ENCODE data around the gene CLEC12A.
"Not testable (repeated sequence)": the region's sequence is repeated elsewhere in the genome, so short reads cannot be mapped to it uniquely, and the experiment has no call there.

Gene CLEC12A

DNA sequence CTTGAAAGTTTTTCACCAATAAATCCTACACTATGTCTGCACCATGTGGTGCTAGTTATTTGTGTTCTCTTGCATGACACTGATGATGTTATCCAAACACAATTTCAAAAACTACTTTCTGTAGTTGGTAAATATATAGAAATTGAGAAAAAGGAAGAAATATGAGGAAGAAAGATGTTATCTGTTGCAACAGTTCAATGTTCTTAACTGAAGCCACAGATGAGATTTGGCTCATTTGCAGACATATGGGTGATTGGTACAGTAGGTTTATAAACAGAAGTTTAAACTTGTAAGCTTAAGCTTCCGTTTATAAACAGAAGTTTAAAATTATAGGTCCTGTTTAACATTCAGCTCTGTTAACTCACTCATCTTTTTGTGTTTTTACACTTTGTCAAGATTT is at the start of gene CLEC12A:
Gene CLEC12A, plus strand, starts transcription at position 229 of the 400 bp plus-strand sequence. CDS start 188 bp downstream, outside the sequence.
- DNase-seq (ENCODE audit: low read depth in 2 of 2) = no peak

DNA sequence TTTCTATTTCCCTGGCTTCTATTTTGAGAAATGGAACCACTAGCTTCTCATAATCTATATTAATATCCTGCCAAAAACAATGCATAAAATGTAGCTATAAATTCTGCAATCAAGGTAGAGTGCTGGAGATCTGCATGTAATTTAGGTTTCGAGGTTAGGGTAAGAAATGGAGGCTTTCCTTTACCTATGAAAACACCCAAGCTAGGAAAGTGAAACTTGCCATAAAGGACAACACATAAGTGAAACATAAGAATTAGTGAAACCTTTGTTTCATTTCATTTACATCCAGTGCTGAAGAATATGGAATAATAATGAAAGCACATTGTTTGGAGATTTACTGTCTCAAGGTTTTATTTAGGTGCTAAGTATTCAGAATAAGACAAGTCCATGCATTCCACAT is 48.8 kb upstream of the CLEC12A start:
- DNase-seq (ENCODE audit: low read depth in 2 of 2) = no peak

DNA sequence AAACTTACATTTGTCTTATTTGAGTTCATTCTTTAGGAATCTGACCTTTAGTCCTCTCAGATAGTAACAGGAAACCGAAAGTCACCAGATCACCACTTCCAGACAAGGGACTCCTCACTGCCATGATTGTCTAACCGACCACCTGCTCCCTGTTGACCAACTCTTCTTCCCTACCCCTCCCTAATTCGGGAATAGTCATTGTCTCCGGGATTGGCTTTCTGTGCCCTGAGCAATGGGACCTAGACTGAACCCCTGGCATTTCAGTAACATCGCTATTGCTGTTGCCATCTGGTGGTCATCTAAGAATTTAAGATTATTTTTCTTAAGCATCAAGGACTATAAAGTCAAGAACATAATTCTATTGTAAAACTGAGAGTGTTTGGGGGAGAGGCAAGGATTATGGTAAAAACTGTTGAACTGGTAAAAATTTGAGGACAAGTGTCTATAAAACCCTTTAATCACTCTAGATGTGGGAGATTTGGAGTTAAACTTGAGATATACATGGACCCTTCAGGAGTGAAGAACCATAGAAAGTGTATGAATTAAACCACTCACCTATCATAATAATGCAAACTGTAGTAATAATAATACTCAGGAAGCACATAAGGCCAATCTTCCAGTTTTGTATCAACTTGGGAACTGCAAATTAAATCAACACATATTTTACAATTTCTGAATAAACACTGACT is 45.4 kb upstream of the CLEC12A start:
- DNase-seq (ENCODE audit: low read depth in 2 of 2) = no peak

DNA sequence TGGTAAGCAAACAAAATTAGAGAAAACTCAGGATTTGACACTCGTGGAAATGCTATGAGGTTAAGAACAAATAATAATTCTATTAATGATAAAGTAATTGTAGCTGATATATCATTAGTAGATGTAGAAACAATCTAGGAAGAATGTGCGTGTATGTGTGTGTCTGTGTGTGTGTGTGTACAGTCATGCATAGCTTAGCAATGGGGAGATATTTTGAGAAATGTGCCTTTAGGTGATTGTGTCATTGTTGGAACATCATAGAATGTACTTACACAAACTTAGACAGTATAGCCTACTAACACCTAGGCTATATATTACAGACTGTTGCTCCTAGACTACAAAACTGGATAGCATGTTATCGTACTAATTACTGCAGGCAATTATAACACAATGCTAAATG is 44.3 kb upstream of the CLEC12A start:
- DNase-seq (ENCODE audit: low read depth in 2 of 2) = no peak

DNA sequence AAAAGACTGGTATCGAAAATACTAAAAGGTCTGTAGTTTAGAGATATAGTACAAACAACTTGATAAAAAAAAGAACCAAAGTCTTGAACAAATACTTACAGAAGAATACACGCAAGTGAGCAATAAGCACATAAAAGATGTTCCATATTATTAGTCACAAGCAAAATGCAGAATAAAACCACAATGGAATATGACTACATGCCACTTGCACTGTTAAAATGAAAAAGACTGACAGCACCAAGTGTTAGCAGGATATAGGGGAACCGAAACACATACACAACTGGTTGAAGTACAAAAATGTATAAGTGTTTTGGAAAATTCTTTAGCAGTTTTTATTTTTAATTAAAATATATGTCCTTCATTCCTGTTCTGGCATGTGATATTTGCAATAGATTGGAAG is 42.6 kb upstream of the CLEC12A start:
- DNase-seq (ENCODE audit: low read depth in 2 of 2) = no peak

DNA sequence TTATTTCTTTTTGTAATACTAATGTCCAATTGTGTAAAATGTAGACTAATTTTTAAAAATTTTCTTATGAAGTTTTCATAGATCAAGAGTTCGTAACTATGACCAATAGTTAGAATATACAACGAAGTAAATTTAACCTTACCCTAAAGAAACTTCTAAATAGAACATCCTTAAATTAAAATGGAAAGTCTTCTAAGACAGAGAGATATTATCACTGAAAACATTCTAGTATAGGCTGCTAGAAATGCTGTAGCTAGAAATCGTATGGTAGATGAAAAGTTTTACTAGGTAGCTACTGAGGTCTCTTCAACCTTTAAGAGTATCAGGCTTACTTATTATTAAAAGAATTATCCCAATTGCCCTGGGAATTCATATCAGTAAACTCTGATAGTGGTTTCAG is 40.0 kb upstream of the CLEC12A start:
- no peak for DNase-seq (ENCODE audit: low read depth in 2 of 2)

DNA sequence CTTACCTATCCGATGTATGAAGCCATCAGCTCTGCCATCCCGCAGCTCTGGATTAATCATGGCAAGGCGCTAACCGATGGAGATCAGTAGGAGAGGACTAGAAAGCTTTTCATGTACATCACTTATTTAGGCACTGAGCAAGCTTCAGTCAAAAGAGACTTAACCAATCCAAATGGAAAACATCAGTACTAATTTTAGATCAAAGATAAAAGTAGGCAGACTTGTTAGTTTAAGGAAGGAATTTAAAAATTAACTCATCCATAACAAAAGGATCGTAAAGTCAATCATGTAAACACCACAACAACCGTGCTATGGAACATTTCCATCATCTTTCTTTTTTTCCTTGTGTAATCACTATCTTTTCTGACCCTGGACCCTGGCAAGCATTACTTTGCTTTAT is 38.9 kb upstream of the CLEC12A start, which contains the start of gene CLEC2A:
Gene CLEC2A, minus strand, starts transcription at position 101 of the 400 bp plus-strand sequence. Its CDS starts 41 bp downstream, at position 60.
- no peak for DNase-seq (ENCODE audit: low read depth in 2 of 2)

DNA sequence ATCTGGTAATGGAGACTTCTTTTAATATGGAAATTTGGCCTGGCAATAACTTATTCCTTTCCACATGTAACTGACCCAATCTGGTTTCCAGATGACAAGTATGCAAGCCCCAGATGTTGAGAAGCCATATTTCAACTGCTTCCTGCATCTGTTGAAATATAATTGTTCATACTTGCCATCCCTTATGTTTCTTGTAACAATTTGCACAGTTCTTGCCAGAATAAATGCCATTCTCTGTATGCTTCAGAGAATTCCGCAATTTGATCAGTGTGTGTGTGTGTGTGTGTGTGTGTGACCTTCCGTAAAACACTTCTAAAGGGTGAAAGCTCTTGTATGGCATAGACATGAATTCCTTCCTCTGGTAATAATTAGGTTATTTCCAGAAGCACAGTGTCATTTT is 37.3 kb upstream of the CLEC12A start:
- no peak for DNase-seq (ENCODE audit: low read depth in 2 of 2)

DNA sequence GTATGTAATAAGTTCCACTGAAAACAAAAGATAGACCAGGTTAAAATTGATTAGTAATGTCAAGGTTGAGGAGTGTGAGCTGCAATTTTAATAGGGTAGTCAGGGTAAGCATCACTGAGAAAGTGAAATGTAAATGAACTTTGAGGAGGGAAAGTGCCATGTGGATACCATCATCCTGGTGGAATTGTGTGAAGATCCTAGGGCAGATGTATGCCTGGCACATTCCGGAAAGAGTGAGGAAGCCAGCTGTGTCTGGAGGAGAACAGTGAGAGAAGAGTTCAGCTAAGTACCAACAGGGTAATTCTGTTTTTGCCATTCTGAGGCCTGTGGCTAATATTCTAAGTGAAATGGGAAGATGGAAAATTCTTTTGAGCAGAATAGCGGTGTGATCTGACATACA is 36.2 kb upstream of the CLEC12A start:
- no peak for DNase-seq (ENCODE audit: low read depth in 2 of 2)

DNA sequence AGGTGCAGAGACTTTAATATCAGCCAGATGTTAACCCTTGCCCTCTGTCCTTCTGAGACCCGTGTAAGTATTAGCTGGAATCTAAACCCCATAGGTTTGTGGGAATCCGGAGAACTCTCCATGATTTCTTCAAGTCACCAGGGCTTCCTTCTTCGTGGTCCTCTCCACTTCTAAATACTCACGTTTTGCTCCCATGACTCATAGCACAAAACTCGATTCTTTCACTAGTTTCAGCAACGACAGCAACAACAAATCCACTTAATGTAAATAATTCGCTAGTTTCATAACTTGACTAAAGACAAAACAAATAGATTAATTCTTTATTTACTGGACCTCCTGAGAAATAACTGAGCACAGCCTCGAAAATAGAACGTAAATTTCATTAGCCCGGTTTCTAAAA is 34.6 kb upstream of the CLEC12A start:
- DNase-seq (ENCODE audit: low read depth in 2 of 2) = no peak

DNA sequence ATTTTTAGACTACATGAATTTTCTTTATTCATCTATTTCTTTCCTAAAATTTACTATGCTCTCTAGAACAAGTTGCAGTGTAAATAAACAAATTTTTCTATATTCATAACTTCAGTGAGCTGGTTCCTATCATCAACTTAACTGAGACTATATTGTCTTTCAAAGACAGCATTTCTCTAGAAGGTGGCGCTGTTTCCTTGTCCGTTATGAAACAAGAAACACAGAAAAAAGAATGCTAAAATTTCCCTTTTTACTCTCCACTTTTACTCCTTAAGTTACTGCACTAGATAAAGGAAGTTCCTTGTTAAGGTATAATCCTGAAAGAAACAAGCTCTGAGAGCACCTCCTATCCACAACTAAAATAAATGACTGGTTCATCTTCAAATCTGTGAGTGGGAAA is 30.8 kb upstream of the CLEC12A start:
- DNase-seq (ENCODE audit: low read depth in 2 of 2) = no peak

DNA sequence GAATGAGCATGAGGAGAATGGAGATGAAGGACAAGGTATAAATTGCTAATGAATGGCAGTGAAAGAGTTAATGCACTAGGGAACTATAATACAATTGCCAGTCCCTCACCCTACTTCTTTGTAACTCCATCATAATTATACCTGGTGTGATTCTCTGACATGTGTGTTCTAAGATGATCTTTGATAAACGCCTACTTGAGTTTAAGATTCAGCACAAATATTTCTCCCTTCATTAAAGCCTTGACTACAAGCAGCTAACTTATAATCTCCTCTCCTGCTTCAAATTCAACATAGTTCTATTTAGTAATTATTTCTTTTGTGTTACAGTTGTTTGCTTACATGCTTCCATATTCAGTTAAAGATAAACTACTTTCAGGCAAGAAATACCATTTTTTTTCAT is 29.4 kb upstream of the CLEC12A start:
- no peak for DNase-seq (ENCODE audit: low read depth in 2 of 2)

DNA sequence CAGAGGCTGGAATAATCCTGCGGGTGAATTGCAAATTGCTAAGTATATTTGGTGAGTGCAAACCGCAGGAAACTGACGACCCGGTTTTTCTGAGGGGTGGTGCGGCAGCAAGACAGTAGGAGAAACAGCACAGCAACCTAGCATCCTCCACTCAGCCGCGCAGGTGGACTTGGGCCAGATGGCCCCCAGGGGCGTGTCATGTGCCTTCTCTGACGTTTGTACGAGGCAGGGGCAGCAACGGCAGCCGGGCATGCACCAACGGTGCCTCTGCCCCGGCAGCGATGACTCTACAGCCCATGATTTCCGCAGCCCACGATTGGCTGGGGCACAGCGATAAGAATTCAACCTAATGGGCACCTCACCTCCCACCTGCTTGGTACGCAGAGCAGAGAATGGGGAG is 28.0 kb upstream of the CLEC12A start:
- DNase-seq (ENCODE audit: low read depth in 2 of 2) = no peak

DNA sequence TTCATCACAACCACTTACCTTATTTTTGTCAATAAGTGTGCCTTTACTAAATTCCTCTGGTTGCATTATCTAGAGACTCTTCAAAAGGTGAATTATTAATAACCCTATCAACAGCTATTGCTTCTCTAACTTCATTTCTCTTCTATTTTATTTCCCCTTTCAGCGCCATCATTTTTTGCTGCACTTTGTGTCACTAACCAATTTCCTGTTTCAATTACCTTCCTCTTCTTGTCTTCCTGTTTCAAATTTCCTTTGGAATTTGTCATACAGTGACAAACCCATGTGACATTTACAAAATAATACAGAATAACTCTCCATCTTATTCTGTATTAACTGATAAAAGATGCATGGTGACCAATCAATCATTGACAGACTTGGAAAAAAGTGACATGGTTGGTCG is 26.8 kb upstream of the CLEC12A start:
- no peak for DNase-seq (ENCODE audit: low read depth in 2 of 2)

DNA sequence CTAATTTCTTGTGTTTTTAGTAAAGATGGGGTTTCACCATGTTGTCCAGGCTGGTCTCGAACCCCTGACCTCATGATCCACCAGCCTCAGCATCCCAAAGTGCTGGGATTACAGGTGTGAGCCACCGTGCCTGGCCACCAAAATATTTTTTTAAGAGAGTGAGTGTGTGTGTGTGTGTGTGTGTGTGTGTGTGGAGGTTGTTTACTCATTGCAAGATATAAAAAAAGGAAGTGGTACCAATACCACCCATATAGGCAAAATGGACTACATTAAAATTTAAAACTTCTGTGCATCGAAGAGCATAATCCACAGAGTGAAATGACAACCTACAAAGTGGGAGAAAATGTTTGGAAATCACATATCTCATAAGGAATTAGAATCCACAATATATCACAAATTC is 23.5 kb upstream of the CLEC12A start:
- DNase-seq (ENCODE audit: low read depth in 2 of 2) = no peak

DNA sequence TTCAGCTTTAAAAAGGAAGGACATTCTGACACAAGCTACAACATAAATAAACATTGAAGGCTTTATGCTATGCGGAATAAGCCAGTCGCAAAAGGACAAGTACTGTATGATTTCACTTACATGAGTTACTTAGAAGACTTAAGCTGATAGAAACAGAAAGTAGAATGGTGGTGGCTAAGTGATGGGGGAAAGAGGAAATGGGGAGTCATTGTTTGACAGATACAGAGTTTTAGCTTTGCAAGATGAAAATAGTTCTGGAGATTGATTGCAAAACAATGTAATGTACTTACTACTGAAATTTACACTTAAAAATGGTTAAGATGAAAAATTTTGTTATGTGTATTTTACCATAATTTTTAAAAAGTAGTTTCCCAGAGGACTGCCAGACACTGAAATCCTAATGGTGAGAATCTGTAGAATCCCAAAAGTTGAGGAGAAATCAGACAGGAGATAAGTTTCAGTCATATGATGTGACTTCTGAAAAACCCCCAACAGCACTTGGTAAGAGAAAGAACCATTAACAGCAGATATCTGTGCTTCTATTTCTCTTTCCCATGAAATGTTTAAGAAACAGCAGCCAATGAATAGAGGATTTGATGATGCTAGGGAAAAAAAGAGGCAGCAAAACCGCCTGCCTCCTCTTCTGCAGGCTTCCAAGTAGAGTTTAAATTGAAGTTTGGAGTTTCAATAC is 22.5 kb upstream of the CLEC12A start:
- DNase-seq (ENCODE audit: low read depth in 2 of 2) = no peak

DNA sequence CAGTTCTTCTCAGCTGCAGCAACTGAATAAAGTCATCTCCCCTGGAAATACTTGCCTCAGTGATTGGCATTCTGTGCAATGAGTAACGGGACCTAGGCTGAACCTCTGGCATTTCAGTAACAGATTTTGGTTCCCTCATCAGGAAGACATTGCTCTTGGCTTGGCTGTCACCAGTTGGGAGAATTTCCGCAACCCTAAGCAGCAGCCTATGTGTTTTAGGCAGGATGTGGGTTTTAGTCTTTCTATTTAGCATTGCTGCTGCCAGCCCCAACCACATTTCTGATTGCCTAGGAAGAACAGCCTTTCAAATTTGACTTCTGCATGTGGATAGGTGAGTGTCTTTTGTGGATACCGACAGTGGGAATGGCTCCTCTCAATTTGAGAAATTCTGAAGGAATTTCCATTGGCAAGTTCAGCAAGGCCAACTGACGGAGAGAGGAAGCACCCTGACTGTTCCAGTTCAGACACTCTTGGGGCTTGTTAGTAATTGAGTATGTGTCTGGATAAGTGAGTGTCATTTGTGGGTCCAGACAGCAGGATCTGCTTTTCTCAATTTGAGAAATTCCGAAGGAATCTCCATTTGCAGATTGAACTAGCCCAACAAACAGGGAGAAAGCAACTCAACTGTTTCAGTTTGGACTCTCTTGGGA is 20.1 kb upstream of the CLEC12A start:
- DNase-seq (ENCODE audit: low read depth in 2 of 2) = no peak

DNA sequence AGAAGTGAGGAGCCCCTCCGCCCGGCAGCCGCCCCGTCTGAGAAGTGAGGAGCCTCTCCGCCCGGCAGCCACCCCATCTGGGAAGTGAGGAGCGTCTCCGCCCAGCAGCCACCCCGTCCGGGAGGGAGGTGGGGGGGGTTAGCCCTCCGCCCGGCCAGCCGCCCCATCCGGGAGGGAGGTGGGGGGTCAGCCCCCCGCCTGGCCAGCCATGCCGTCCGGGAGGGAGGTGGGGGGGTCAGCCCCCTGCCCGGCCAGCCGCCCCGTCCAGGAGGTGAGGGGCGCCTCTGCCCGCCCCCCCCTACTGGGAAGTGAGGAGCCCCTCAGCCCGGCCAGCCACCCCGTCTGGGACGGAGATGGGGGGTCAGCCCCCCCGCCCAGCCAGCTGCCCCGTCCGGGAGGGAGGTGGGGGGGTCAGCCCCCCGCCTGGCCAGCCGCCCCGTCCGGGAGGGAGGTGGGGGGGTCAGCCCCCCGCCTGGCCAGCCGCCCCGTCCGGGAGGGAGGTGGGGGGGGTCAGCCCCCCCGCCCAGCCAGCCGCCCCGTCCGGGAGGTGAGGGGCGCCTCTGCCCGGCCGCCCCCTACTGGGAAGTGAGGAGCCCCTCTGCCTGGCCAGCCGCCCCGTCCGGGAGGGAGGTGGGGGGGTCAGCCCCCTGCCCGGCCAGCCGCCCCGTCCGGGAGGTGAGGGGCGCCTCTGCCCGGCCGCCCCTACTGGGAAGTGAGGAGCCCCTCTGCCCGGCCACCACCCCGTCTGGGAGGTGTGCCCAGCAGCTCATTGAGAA is 18.1 kb upstream of the CLEC12A start:
- not testable (repeated sequence) for DNase-seq (ENCODE audit: low read depth in 2 of 2)

DNA sequence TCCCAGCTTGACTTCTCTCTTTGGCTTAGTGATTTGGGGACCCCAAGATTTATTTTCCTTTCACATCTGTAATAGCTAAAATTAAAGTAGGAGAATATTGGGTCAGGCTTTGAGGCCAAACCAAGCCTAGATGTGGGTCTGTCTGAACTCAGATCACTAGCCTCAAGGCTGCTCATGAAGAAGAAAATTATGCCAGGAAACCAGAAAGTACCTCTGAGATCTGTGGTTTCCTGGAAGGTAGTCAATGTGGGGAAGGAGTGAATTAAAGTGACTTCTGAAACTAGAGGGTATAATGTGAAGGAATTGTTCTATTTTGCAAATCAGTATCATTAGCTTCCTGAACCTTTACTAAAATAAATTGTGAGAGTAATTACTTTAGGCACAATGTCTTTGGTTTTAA is 13.4 kb upstream of the CLEC12A start:
- no peak for DNase-seq (ENCODE audit: low read depth in 2 of 2)

DNA sequence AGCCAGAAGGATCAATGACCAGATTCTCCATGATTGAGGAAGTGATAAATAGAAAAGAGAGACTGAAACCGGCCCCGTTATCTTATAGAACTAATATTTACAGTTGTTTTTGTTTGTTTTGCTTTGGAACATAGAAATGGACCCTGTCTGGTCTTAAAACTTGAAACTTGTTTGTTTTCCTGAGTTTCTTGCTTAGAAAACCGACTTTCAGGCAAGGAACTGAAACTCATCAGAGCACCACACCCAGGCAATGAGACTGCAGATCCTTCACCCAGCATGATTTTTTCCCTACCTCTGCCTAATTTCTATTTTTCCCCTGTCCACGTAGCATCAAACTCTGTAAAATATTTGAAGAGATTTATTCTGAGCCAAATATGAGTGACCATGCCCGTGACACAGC is 10.6 kb upstream of the CLEC12A start:
- no peak for DNase-seq (ENCODE audit: low read depth in 2 of 2)

DNA sequence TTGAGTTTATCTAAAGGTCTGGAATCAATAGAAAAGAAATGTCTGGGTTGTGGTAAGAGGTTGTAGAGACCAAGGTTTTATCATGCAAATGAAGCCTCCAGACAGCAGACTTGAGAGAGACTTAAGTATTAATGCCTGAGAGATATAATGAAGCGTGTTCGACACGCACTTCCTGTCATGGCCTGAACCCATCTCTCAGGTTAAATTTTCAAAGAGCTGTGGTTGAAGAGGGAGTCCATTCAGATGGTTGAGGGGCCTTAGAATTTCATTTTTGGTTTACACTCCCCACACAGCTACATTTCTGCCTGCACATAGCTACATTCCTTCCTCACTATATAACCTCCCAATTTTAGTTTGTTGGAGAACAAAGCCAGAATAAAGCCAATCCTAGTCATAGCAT is 10.1 kb upstream of the CLEC12A start:
- DNase-seq (ENCODE audit: low read depth in 2 of 2) = no peak

DNA sequence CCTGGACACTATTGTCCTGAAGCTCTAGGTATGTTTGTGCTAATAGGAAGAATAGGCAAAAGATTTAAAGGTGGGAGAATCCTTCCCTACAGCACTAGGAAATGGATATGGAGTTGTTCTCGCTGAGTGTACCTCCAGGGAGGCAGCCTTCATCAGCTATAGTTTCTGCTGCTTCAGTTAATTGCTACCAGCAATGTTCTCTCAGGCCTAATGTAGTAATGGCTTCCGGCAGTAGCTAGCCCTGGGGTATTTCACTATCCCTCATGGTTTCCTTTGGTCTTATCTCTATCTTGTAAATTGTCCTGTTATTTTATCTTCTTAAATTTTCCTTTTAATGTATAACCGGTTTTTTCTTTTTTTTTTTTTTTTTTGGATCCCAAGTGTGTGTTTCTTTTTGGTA is 9.3 kb upstream of the CLEC12A start:
- DNase-seq (ENCODE audit: low read depth in 2 of 2) = no peak
